ENCODE data around the gene WNT11.

WNT11 gene

GRCh38 chr11:76152086-76152681 lies 54.1 kb downstream of the WNT11 start:
- peak; percentile 92 for DNase-seq

DNA sequence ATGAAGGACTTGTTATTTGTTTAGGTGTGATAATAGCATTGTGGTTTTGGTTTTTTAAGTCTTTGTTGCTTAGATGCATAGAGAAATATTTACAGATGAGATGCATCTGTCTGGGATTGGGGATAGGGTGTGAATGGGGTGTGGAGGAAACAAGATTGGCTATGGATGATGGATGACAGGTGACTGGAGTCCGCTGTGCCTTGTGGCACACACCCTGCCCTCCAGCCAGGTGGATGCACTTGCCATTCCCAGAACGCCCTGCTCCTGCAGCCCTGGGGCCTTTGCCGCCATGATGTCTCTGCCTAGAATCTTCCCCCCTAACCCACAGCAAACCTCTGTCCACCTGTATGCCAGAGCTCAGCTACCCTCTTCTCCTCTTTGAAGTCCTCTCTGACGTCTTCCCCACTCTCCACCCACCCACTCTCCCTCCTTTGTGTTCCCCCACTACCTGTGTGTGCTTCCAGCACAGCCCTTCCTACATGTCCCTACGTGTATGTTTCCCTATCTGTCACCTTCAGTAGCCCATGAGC lies 54.7 kb downstream of the WNT11 start:
- no peak for DNase-seq

DNA sequence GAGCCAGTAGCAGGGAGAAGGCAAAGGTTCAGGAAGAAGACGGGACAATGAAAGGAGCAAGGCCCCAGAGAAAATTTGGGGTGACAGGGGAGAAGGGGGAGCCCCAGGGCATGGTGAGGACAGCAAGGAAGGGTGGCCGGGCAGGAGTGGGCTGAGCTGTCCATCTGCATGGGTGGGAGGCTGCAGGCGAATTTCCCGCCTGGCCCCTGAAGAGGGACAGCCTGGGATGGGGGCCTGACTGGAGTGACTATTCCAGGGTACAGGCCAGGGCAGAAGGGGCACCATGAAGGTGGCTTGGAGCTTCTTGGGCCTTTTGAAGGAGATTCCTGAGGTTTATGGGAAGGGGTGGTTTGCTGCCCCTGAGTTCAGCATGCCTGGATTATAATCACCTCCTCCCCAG lies 56.2 kb downstream of the WNT11 start:
- DNase-seq: no peak

GRCh38 chr11:76149713-76150112 lies 56.6 kb downstream of the WNT11 start:
- no peak for DNase-seq

DNA sequence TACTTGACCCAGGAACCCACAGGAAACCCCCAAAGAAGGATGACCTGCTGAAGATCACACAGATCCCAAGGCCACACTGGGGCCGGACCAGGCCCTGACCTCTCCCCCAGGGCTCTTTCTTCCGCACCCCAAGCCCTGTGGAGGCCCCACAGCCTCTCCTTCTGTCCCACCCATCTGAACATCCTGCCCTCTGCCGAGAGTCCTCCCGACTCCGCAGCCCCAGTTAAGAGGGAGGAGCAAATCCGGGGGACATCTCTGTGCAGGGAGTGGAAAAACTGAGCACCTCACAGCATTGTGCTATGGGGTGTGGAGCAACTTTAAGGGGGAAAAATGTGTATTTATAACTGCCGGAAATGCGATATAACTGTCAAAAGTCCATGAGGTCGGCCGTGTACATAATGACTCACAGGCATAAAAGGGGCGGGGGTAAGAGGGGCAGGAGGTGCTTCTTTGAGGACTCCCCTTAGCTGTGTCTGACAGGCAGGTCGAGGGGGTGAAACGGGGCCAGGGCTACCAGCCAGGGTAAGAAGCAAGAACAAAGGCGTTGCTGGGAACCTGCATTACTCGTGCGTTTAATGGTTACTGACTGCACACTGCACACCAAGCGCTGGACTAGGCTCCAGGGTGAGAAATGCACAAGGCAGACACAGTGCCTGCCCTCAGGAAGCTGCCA lies 57.2 kb downstream of the WNT11 start:
- no peak for DNase-seq

GRCh38 chr11:76148231-76148630 lies 58.1 kb downstream of the WNT11 start:
- no peak for DNase-seq

- DNase-seq: no peak
Measured at GRCh38 chr11:76147106-76147740, 59.1 kb downstream of the WNT11 start.

DNA sequence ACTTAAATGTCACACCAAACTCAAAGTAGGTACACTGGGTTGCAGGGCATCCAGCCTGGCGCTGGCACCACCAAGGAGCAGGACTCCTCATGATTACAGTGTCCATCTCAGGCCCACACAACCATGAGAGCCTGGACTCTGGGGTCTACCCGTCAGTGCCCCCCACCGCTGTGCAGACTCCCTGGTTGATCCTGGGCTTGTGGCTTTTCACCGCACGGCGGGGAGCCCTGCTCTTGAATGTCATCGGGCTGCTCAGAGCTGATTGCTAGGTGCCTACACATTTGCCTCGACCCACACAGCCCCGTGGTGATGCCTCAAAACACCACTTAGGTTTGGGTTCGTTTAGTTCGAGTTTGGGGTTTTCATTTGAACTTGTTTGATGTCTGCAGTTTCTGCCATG lies 63.0 kb downstream of the WNT11 start:
- no peak for DNase-seq

DNA sequence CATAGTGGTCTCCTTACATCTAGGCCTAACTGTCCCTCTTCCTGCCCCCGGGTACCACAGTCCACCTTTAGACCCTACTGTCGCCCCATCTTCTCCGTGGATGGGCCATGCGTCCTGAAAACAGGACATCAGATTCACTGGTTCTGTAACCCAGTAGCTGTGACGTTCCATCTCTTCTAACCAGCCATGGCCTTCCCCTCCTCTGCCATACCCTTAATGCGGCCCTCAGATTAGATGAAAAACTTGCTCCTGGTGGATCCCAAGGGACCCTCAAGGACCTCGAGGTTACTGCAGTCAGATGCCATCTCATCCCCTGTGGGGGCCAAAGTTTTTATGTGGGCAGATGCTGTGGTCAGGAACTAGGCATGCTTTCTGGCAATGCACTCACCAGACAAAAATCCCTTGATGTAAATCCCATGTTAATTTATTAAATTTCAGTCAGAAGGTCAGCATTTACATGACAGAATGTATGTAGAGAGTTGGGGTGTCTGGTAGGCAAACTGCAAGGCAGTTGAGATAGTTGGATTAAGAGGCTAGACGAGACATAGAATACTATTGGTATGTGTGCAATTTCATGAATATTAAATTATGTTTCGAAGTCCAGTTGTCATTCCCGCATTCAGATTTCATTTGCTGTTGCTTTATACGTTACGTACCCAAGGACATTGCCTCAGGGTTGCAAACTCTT lies 64.3 kb downstream of the WNT11 start:
- no peak for DNase-seq

- DNase-seq: no peak
Measured at GRCh38 chr11:76140912-76141574, 65.3 kb downstream of the WNT11 start.

DNA sequence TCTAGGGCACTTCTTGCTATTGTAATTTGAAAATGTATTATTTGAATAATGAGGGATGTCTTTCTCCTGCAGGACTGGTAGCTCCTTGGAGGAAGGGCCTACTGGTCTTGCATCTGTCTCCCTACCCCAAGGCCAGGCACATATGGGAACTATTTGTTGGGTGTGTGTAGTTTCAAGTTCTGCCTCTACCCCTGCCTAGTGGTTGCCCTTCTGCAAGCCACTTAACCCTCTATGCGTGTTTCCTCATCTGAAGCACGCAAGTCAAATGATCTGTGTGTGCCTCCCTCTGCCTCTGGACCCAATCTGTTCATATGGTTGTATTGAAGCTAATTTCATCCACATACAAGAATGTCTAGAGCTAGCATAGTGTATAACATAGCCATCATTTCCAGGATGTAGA lies 67.0 kb downstream of the WNT11 start:
- no peak for DNase-seq
